Neural cell (in vitro differentiated cells): ENCODE results near the gene SLF2.

ENCODE experiments used
- CTCF ChIP-seq: fragments of 450-650 bp; IDR thresholded peaks from 2 replicates; pipeline ENCODE4 v1.5.1; 2014; ENCODE audit warnings: antibody characterized with exemption, mild to moderate bottlenecking, moderate library complexity; ENCODE audit not compliant: poor library complexity, severe bottlenecking
- EP300 ChIP-seq: fragments of 450-650 bp; conservative IDR thresholded peaks from 2 replicates; pipeline ENCODE4 v1.6.1; 2014; ENCODE audit warnings: antibody characterized with exemption, mild to moderate bottlenecking, moderate library complexity; ENCODE audit not compliant: poor library complexity, severe bottlenecking
- EZH2 ChIP-seq: fragments of 200-600, 300-800 bp; shearing (Covaris generic), sonication (generic); IDR thresholded peaks from 2 replicates; pipeline ENCODE4 v1.6.1; 2014; ENCODE audit warnings: antibody characterized with exemption, low read length, borderline replicate concordance, mild to moderate bottlenecking; ENCODE audit not compliant: insufficient read depth, poor library complexity, severe bottlenecking
- POLR2AphosphoS5 ChIP-seq: IDR thresholded peaks from 2 replicates; pipeline ENCODE4 v1.6.1; 2012
- RAD21 ChIP-seq: fragments of 450-650 bp; conservative IDR thresholded peaks from 2 replicates; pipeline ENCODE4 v1.6.1; 2014; ENCODE audit warnings: antibody characterized with exemption, mild to moderate bottlenecking, moderate library complexity
- REST ChIP-seq: IDR thresholded peaks from 2 replicates; pipeline ENCODE4 v1.6.1; 2012; ENCODE audit warnings: borderline replicate concordance
- SMC3 ChIP-seq: fragments of 450-650 bp; conservative IDR thresholded peaks from 2 replicates; pipeline ENCODE4 v1.6.1; 2014; ENCODE audit warnings: antibody characterized with exemption, mild to moderate bottlenecking, moderate library complexity; ENCODE audit not compliant: poor library complexity
- TAF1 ChIP-seq: IDR thresholded peaks from 2 replicates; pipeline ENCODE4 v1.6.1; 2012; ENCODE audit warnings: low read depth

GRCh38 chr10:101006593-101007098, 93.9 kb downstream of the SLF2 start:
- no peak for TF ChIP-seq EZH2
- TF ChIP-seq CTCF, result no peak
- TF ChIP-seq POLR2AphosphoS5, result no peak
- TF ChIP-seq EP300, result no peak
- no peak for TF ChIP-seq TAF1
- no peak for TF ChIP-seq RAD21
- TF ChIP-seq REST, result no peak
- TF ChIP-seq SMC3, result no peak
